ENCODE results near the gene LARP1. TPM values are rescaled to one million over a fixed set of nuclear protein-coding genes. Genes with fewer than 3 reads are reported as not detected.

LARP1 gene
- total and polyA plus RNA-seq, 9 of the 15 experiments (the other 6 are each of a cell fraction or from before 2014, with no cell fraction given): 22.6 to 300 (median 92.0) TPM

- Histone ChIP-seq H3K36me3 (ENCODE audit: control insufficient read depth, insufficient read depth, low read length) (peaks cover 54% of the 10 kb centered on the region), H3K4me2 (ENCODE audit: insufficient read depth, low read length) (no peak overlapping the region), H2AFZ (ENCODE audit: low read depth, low read length) (no peak overlapping the region), H3K27me3 (ENCODE audit: control insufficient read depth in 2 of 2, insufficient read depth in 2 of 2, low read length in 2 of 2) (no peaks in the 10 kb centered on the region), H3K9me1 (ENCODE audit: control insufficient read depth, insufficient read depth, low read length) (no peaks in the 10 kb centered on the region), H3K4me3 (no peak overlapping the region), H4K20me1 (replicated peaks; ENCODE audit: control insufficient read depth, insufficient read depth, low read length) (no peaks in the 10 kb centered on the region), H3K9ac (ENCODE audit: insufficient read depth in 1 of 2, low read depth in 2 of 2, low read length in 2 of 2) (no peak overlapping the region; a peak in 1 of 4 replicates), H3K79me2 (ENCODE audit: control insufficient read depth, insufficient read depth, low read length) (peaks cover 26% of the 10 kb centered on the region), H3K4me1 (replicated peaks in 1 of 2; ENCODE audit: control insufficient read depth in 2 of 2, insufficient read depth in 2 of 2, low read length in 2 of 2) (peaks cover 11 to 14% of the 10 kb centered on the region in 2 experiments; a peak in 4 of 5 replicates), H3K9me3 (replicated peaks; ENCODE audit: control insufficient read depth, insufficient read depth, low read depth, low read length) (no peaks in the 10 kb centered on the region), H3K27ac (ENCODE audit: extremely low read depth, low read depth, low read length) (no peak overlapping the region; the same call in 2 of the 3 replicates)
- ChIA-PET CTCF (ENCODE audit: low intra/inter-chr PET ratio) (no interaction called here), POLR2A (interaction anchor here (1.2 kb wide), 2 partner anchors 11 to 25 kb away, joined by 3 to 5 read pairs; no protein-coding TSS in a partner anchor)
- ATAC-seq (peak; percentile 11; the same call in 2 of the 3 replicates), FAIRE-seq (no peak), DNase-seq (ENCODE audit: extremely low read depth in 1 of 4, low spot score in 3 of 4) (peak in 1 of 4 experiments; percentile 3)
- WGBS (ENCODE audit: insufficient coverage, low coverage, missing lambda C conversion rate): 83% methylated on average over 2 of the region's 2 CpGs
- in situ Hi-C loops (cut with MboI) (no loop called here), intact Hi-C loops (cut with micrococcal nuclease) (no loop called here)
- BruUV-seq (replicated peaks): no TSS peak
- TF ChIP-seq PRMT5 (CRISPR knock-in tag; IDR thresholded peaks at IDR 0.05): no peak
- peak; percentile 49 for TF ChIP-seq RFX1 (IDR thresholded peaks at IDR 0.05)
- TF ChIP-seq HBP1 (CRISPR knock-in tag; IDR thresholded peaks at IDR 0.05): no peak
These were observed 74.0 kb downstream of the LARP1 start for GRCh38 chr5:154829181-154829588.
